DMS79 (cell line): Measurements from ENCODE around the gene KCND3.

Source experiments
- DNase-seq: peaks from one replicate; lab custom pipeline; 2025; lab: John Stamatoyannopoulos, UW

The KCND3 gene

GRCh38 chr1:111739925-111740765 lies 249.3 kb downstream of the KCND3 start:
- DNase-seq, result peak; percentile 47

- DNase-seq, result peak; percentile 85
These were observed 250.1 kb downstream of the KCND3 start, which contains the start of gene INKA2 for GRCh38 chr1:111739194-111739924. Gene INKA2, minus strand, starts transcription at chr1:111739395. Its CDS starts 153 bp downstream, at chr1:111739242.

GRCh38 chr1:111738436-111739193 lies 250.9 kb downstream of the KCND3 start:
- DNase-seq, result peak; percentile 60

- DNase-seq, result peak; percentile 52
These were observed 251.4 kb downstream of the KCND3 start for GRCh38 chr1:111738133-111738435.

- no peak for DNase-seq
These were observed 252.0 kb downstream of the KCND3 start for GRCh38 chr1:111737216-111738132.

GRCh38 chr1:111736548-111737215 lies 252.8 kb downstream of the KCND3 start:
- peak; percentile 56 for DNase-seq

- DNase-seq, result peak; percentile 58
These were observed 253.5 kb downstream of the KCND3 start for GRCh38 chr1:111735858-111736544.

GRCh38 chr1:111735321-111735720 lies 254.1 kb downstream of the KCND3 start:
- DNase-seq, result no peak

GRCh38 chr1:111734856-111735255 lies 254.6 kb downstream of the KCND3 start:
- no peak for DNase-seq

- no peak for DNase-seq
These were observed 255.0 kb downstream of the KCND3 start for GRCh38 chr1:111734426-111734825.

- DNase-seq, result no peak
These were observed 255.5 kb downstream of the KCND3 start for GRCh38 chr1:111733992-111734341.

GRCh38 chr1:111733183-111733991 lies 256.1 kb downstream of the KCND3 start:
- DNase-seq, result no peak

- DNase-seq, result no peak
These were observed 256.8 kb downstream of the KCND3 start for GRCh38 chr1:111732718-111733117.

- no peak for DNase-seq
These were observed 257.5 kb downstream of the KCND3 start for GRCh38 chr1:111731956-111732355.

GRCh38 chr1:111730706-111731105 lies 258.8 kb downstream of the KCND3 start:
- no peak for DNase-seq

GRCh38 chr1:111729946-111730681 lies 259.4 kb downstream of the KCND3 start:
- no peak for DNase-seq

GRCh38 chr1:111729271-111729921 lies 260.1 kb downstream of the KCND3 start:
- DNase-seq, result no peak

- DNase-seq, result no peak
These were observed 262.4 kb downstream of the KCND3 start for GRCh38 chr1:111727056-111727455.
